Activated CD4-positive, alpha-beta T cell treated with anti-CD3 and anti-CD28 coated beads, Interleukin-2, amount 50 U/mL, for 48 hours (primary cell): ENCODE data around the gene TCP1.
"Not testable (repeated sequence)": the region's sequence is repeated elsewhere in the genome, so short reads cannot be mapped to it uniquely, and the experiment has no call there.

ENCODE experiments used
- DNase-seq, 2 experiments: peaks; one replicate each; pipeline ENCODE4 v3.0.0-alpha.2; 2020

TCP1 gene

GRCh38 chr6:159816775-159817174 is 27.4 kb upstream of the TCP1 start:
- DNase-seq = not testable (repeated sequence)

GRCh38 chr6:159815410-159815809 is 26.0 kb upstream of the TCP1 start:
- DNase-seq = no peak

DNA sequence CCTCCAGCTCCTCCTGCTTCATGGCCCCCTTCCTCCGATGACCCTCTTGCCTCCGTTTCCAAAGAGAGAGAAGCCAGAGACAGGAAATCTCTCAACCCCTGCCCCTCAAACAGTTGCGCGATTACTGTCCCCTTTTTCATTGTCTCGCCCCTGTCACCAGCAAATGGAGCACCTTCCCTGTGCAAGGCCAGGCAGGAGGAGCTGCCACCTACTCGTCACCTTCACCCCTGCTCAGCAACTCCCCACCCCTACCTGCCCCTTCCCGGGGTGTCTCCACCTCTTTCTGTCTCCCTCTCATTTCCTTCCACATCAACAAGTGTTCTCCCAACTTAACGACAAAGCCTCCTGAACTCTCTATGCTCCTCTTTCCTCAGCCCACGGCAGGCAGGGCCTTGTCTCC is 24.4 kb upstream of the TCP1 start:
- no peak for DNase-seq

DNA sequence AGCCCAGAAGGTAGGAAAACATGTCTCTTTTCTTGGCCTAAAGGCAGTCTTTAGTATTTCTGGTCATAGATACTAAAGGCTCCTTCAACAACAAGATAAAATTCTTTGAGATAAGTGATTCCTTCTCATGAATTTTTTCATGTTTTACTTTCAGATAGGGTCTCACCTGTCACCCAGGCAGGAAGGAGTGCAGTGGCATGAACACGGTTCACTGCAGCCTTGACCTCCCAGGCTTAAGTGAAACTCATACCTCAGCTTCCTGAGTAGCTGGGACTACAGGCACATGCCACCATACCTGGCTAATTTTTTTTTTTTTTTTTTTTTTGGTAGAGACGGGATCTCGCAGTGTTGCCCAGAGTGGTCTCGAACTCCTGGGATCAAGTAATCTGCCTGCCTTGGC is 19.7 kb upstream of the TCP1 start:
- DNase-seq = no peak

- no peak for DNase-seq
These were observed 19.2 kb upstream of the TCP1 start for GRCh38 chr6:159808647-159809046.

- DNase-seq = no peak
These were observed 17.9 kb upstream of the TCP1 start for GRCh38 chr6:159807150-159807858.

DNA sequence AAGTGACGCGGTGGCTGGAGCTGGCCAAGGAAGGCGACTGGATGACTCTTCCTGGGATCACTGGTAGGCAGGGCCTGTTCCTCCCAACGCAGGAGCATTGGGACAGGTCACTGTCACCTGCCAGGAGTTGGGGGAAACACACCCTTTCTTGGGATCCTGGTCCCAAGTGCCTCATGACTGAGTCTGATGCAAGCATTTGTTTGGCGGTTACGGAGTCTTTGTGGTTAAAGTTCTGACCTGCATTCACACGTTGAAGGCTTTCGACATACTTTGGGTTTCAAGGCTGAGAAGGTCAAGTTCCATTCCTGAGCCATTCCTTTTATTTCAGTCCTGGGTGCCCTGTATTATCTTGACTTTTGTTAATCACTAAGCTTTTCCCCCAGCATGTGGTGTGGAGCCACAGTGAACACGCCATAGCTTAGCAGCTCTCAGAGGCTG is 16.6 kb upstream of the TCP1 start:
- no peak for DNase-seq

GRCh38 chr6:159805440-159806020 is 16.1 kb upstream of the TCP1 start:
- no peak for DNase-seq

DNA sequence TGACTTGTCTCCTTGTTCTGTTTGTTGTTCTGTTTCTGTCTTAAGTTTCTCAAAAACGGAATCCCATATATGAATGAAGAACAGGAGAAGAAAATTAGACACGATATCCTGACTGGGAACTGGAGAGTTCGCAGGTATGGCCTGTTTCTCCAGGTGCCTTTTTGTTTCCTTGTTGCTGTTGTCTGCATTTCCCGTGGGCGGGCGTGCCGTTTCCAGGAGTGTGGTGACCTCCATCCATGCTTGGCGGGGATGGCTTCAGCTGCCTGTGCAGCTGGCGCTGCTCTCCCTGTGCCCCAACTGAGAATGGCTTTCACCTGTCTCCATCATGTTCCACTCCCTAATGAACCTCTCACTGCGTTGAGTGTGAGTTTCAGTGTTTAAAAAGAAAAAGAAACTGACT is 15.1 kb upstream of the TCP1 start:
- DNase-seq = no peak

- DNase-seq = no peak
These were observed 12.5 kb upstream of the TCP1 start for GRCh38 chr6:159801935-159802334.

- no peak for DNase-seq
These were observed 10.9 kb upstream of the TCP1 start, which contains the start of gene PNLDC1 for GRCh38 chr6:159800141-159800865. Gene PNLDC1, plus strand, starts transcription at chr6:159800276. Its CDS starts 32 bp downstream, at chr6:159800308.

DNA sequence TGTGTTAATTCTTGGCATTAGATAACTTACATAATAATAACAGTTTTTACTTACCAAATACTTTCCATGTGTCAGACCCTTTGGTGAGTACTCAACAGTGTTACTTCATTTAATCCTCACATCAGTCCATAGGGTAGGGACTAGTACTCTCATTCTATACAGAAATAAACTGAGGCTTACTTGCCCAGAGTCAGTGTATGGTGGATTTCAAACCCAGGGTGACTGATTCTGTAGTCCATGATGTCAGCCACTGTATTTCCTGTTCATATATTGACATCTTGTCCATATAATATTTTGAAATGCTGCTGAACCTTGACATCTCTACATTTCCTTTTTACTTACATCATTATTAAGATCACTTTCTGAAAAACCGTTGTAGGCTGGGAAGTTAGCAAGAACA is 8.2 kb upstream of the TCP1 start:
- no peak for DNase-seq

DNA sequence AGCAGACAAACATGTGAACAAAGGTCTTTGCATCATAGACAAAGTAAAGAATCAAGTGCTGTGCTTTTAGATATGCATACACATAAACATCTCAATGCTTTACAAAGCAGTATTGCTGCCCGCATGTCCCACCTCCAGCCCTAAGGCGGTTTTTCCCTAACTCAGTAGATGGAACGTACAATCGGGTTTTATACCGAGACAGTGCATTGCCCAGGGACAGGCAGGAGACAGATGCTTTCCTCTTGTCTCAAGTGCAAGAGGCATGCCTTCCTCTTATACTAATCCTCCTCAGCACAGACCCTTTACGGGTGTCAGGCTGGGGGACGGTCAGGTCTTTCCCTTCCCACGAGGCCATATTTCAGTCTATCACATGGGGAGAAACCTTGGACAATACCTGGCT is 5.6 kb upstream of the TCP1 start:
- DNase-seq = not testable (repeated sequence)

DNA sequence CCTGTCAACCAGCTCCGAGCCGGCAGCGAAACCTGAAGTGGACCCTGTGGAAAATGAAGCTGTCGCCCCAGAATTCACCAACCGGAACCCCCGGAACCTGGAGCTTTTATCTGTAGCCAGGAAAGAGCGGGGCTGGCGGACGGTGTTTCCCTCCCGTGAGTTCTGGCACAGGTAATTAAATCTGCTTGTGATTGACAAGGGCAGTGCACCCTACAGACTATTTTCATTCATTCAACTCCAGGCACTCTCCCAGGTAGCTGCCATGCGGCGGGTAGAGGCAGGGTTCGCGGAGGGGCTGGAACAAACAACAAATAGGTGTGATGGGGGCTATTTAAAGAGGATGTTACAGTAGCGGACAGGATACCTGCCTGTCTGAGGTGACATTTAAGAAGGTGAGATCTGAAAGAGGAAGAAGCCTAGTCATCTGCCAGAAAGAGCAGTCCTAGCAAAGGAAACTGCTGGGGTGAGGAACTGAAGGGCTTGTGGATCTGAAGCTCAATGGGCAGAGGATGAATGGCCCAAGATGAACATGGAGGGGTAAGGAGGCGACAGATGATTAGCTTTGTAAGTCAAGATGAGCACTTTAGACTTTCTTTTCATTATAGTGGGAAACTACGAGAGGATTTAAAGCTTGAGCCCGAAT is 1.7 kb upstream of the TCP1 start:
- peak in 1 of 2 experiments; percentile 12 for DNase-seq

- DNase-seq = peak; percentile 88 to 91
These were observed 950 bp upstream of the TCP1 start, which contains the start of gene MRPL18 for GRCh38 chr6:159790149-159790955. Gene MRPL18, plus strand, starts transcription at chr6:159790467. Its CDS starts 121 bp downstream, at chr6:159790588.

GRCh38 chr6:159788753-159789376 is 537 bp downstream of the TCP1 start:
- peak; percentile 24 to 43 for DNase-seq

DNA sequence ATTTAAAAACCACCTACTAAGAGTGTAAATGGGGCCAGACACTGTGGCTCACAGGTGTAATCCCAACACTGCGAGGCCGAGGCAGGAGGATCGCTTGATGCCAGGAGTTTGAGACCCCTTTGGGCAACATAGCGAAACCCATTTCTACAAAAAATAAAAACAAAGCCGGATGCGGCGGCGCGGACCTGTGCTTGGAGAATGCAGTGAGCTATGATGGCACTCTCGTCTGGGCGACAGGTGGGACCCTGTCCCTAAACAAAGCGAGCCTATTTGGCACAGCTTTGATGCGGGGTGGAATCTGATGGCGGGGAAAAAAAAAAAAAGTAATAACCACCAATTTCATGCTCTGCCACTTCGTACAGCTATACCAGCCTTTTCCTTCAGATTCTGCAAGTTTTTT is 1.1 kb downstream of the TCP1 start:
- DNase-seq = peak; percentile 12 to 19

- no peak for DNase-seq
These were observed 10.8 kb downstream of the TCP1 start for GRCh38 chr6:159778542-159779103.

GRCh38 chr6:159778131-159778530 is 11.3 kb downstream of the TCP1 start:
- DNase-seq = no peak

DNA sequence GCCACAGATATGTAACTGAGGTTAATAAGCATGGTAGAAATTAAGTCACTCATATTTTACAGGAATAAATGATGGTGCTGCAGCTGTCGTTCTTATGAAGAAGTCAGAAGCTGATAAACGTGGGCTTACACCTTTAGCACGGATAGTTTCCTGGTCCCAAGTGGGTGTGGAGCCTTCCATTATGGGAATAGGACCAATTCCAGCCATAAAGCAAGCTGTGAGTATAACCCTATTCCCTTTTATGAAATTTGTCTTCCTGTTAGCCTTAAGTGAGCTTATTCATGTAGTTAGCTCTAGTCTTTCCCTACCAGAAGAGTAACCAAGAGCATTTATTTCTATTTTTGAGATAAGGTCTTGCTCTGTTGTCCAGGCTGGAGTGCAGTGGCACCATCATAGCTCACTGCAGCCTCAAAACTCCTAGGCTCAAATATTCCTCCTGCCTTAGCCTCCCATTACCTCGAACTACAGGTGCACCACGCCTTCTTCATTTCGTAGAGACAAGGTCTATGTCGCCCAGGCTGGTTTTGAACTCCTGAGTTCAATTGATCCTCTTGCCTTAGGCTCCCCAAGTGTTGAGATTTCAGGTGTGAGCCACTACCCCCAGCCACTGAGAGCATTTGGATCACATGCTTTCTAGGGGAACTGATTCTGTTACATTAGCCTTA is 12.0 kb downstream of the TCP1 start:
- DNase-seq = no peak

GRCh38 chr6:159772196-159772595 is 17.2 kb downstream of the TCP1 start:
- no peak for DNase-seq
